Measurements from ENCODE around the gene SSRP1. TPM values are rescaled to one million over a fixed set of nuclear protein-coding genes. Genes with fewer than 3 reads are reported as not detected.

Gene SSRP1
- total and polyA plus RNA-seq, 2 of the 13 experiments (the other 11 are each of a cell fraction or from before 2014, with no cell fraction given): 93.6 to 129 TPM

DNA sequence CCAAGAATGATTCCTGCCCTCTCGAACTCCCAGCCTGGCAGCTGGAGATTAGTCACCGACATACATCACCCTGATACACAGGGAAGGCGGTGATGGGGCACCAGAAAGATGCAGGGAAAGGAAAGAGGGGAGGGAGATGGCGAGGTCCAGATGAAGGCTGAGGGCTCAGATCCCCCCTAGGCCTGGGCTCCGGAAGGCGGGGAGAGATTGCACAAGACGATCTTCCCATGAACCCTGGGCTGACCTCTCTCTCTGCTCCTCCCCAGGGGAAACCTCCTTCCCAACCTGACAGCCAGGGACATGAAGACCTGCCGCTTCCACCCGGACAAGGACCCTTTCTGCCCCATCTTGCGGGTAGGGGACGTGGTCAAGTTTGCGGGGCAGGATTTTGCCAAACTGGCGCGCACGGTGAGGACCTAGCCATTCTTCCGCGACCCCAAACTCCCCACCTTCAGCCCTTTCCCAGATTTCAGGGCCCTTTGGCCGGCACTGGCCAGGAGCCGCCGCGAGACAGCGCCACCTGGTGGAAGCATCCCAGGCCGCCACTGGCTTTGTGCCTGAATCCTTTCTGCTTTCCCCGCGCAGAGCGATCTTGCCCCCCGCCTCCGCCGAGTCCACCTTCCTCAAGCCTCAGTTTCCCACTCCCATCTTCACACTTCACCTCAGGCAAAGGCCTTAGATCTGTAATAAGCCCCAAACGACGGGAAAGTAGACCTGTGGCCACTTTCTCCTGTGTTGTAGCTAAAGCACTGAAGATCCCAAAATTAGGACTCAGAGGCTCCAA lies 14.0 kb upstream of the SSRP1 start (continued):
- peak; percentile 44; the same call in 1 of the 2 replicates for TF ChIP-seq HNF1B (CRISPR knock-in tag; IDR thresholded peaks at IDR 0.05)
- TF ChIP-seq, protein P1, sequence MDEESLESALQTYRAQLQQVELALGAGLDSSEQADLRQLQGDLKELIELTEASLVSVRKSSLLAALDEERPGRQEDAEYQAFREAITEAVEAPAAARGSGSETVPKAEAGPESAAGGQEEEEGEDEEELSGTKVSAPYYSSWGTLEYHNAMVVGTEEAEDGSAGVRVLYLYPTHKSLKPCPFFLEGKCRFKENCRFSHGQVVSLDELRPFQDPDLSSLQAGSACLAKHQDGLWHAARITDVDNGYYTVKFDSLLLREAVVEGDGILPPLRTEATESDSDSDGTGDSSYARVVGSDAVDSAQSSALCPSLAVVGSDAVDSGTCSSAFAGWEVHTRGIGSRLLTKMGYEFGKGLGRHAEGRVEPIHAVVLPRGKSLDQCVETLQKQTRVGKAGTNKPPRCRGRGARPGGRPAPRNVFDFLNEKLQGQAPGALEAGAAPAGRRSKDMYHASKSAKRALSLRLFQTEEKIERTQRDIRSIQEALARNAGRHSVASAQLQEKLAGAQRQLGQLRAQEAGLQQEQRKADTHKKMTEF (CRISPR knock-in tag; IDR thresholded peaks at IDR 0.05): no peak
- no peak for TF ChIP-seq ZNF678 (CRISPR knock-in tag; IDR thresholded peaks at IDR 0.05)
- TF ChIP-seq ZNF296 (CRISPR knock-in tag; conservative IDR thresholded peaks at IDR 0.05): no peak
- no peak for TF ChIP-seq GABPA (IDR thresholded peaks at IDR 0.05; ENCODE audit: low read depth, low read length)
- no peak for TF ChIP-seq GABPA (CRISPR knock-in tag; IDR thresholded peaks at IDR 0.05; ENCODE audit: low read depth)
- TF ChIP-seq CEBPB (IDR thresholded peaks at IDR 0.05; ENCODE audit: borderline replicate concordance, low read depth, low read length): peak; percentile 81
- peak; percentile 31 for TF ChIP-seq YY1 (IDR thresholded peaks at IDR 0.05; ENCODE audit: insufficient read depth, insufficient replicate concordance, low read depth, low read length)
- TF ChIP-seq MTF2 (CRISPR knock-in tag; IDR thresholded peaks at IDR 0.05; ENCODE audit: borderline replicate concordance): peak; percentile 60; the same call in 1 of the 2 replicates
- TF ChIP-seq GLI4 (CRISPR knock-in tag; IDR thresholded peaks at IDR 0.05; ENCODE audit: borderline replicate concordance): no peak
- TF ChIP-seq SALL1 (CRISPR knock-in tag; IDR thresholded peaks at IDR 0.05): peak; percentile 66; the same call in 1 of the 2 replicates
- TF ChIP-seq, protein P2, sequence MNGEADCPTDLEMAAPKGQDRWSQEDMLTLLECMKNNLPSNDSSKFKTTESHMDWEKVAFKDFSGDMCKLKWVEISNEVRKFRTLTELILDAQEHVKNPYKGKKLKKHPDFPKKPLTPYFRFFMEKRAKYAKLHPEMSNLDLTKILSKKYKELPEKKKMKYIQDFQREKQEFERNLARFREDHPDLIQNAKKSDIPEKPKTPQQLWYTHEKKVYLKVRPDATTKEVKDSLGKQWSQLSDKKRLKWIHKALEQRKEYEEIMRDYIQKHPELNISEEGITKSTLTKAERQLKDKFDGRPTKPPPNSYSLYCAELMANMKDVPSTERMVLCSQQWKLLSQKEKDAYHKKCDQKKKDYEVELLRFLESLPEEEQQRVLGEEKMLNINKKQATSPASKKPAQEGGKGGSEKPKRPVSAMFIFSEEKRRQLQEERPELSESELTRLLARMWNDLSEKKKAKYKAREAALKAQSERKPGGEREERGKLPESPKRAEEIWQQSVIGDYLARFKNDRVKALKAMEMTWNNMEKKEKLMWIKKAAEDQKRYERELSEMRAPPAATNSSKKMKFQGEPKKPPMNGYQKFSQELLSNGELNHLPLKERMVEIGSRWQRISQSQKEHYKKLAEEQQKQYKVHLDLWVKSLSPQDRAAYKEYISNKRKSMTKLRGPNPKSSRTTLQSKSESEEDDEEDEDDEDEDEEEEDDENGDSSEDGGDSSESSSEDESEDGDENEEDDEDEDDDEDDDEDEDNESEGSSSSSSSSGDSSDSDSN (CRISPR knock-in tag; IDR thresholded peaks at IDR 0.05): peak; percentile 45; the same call in 1 of the 2 replicates
- no peak for TF ChIP-seq ZBTB7A (CRISPR knock-in tag; IDR thresholded peaks at IDR 0.05)
- TF ChIP-seq ZSCAN21 (CRISPR knock-in tag; IDR thresholded peaks at IDR 0.05; ENCODE audit: borderline replicate concordance): 0 out of 2 replicates have a peak, but pooled peaks have one; percentile 46
- TF ChIP-seq RBFOX2 (IDR thresholded peaks at IDR 0.05; ENCODE audit: low read depth, low read length): no peak
- TF ChIP-seq ZNF766 (CRISPR knock-in tag; IDR thresholded peaks at IDR 0.05; ENCODE audit: borderline replicate concordance): no peak
- TF ChIP-seq NR2F1 (CRISPR knock-in tag; IDR thresholded peaks at IDR 0.05): peak in 1 of 2 experiments; percentile 55; a peak in 1 of 4 replicates
- TF ChIP-seq REPIN1 (CRISPR knock-in tag; IDR thresholded peaks at IDR 0.05; ENCODE audit: borderline replicate concordance, low read depth): peak; percentile 22; the same call in 1 of the 2 replicates
- TF ChIP-seq SP5 (CRISPR knock-in tag; IDR thresholded peaks at IDR 0.05; ENCODE audit: borderline replicate concordance, low read depth): peak; percentile 61; the same call in 1 of the 2 replicates
- TF ChIP-seq KLF16 (CRISPR knock-in tag; IDR thresholded peaks at IDR 0.05): 0 out of 4 replicates have a peak, but pooled peaks of 1 of the 2 experiments have one; percentile 18
- TF ChIP-seq CEBPG (CRISPR knock-in tag; IDR thresholded peaks at IDR 0.05): peak; percentile 67; the same call in 1 of the 2 replicates
- TF ChIP-seq ZNF580 (CRISPR knock-in tag; IDR thresholded peaks at IDR 0.05; ENCODE audit: borderline replicate concordance, low read depth): 0 out of 2 replicates have a peak, but pooled peaks have one; percentile 33
- no peak for TF ChIP-seq ZNF224 (CRISPR knock-in tag; IDR thresholded peaks at IDR 0.05)
- TF ChIP-seq CBFB (CRISPR knock-in tag; IDR thresholded peaks at IDR 0.05): no peak

Measured in HepG2 (cell line).